ENCODE results near the gene HAX1. TPM values are rescaled to one million over a fixed set of nuclear protein-coding genes. Genes with fewer than 3 reads are reported as not detected.

The HAX1 gene
- total and polyA plus RNA-seq, 2 experiments from 2014 or later = 169 to 172 TPM

GRCh38 chr1:154236855-154237254 lies 35.6 kb upstream of the HAX1 start:
- Histone ChIP-seq H3K4me1 (ENCODE audit: insufficient read depth) (no peaks in the 10 kb centered on the region), H3K9me3 (ENCODE audit: low read depth) (no peaks in the 10 kb centered on the region), H3F3A (ENCODE audit: insufficient read depth) (peaks cover 25% of the 10 kb centered on the region), H3K27ac (no peak overlapping the region), H3K27me3 (replicated peaks; ENCODE audit: insufficient read depth) (no peaks in the 10 kb centered on the region), H3K9me2 (ENCODE audit: insufficient read depth) (no peaks in the 10 kb centered on the region), H3K79me2 (ENCODE audit: insufficient read depth) (peaks cover 100% of the 10 kb centered on the region), H3K4me2 (ENCODE audit: unreplicated experiment) (no peak overlapping the region), H4K20me1 (ENCODE audit: insufficient read depth) (0 out of 2 replicates have a peak, but pooled peaks cover 7% of the 10 kb centered on the region), H3K9ac (no peak overlapping the region), H3K36me3 (ENCODE audit: low read depth) (peaks cover 58% of the 10 kb centered on the region), H2AFZ (no peak overlapping the region), H3K4me3 (no peak overlapping the region)
- TF ChIP-seq EZH2 (IDR thresholded peaks at IDR 0.05; ENCODE audit: insufficient read depth, poor library complexity, severe bottlenecking) = no peak
- TF ChIP-seq EZH2phosphoT487 (IDR thresholded peaks at IDR 0.05; ENCODE audit: insufficient read depth, low read depth) = no peak
- in situ Hi-C loops (cut with MboI) = no loop called here
- DNase-seq = no peak
- WGBS, 2 experiments (ENCODE audit: low coverage in 1 of 2, low lambda C conversion rate in 2 of 2, missing lambda C conversion rate in 2 of 2) = 85 to 95% methylated on average over 4 of the region's 4 CpGs

GRCh38 chr1:154237435-154237834 lies 35.0 kb upstream of the HAX1 start:
- no peak overlapping the region for H3K4me2 ChIP-seq (ENCODE audit: unreplicated experiment)
- no peaks in the 10 kb centered on the region for H3K4me1 ChIP-seq (ENCODE audit: insufficient read depth)
- no peak overlapping the region for H2AFZ ChIP-seq
- DNase-seq = no peak
- no peak for TF ChIP-seq EZH2phosphoT487 (IDR thresholded peaks at IDR 0.05; ENCODE audit: insufficient read depth, low read depth)
- no peak for TF ChIP-seq EZH2 (IDR thresholded peaks at IDR 0.05; ENCODE audit: insufficient read depth, poor library complexity, severe bottlenecking)
- peaks cover 30% of the 10 kb centered on the region for H3F3A ChIP-seq (ENCODE audit: insufficient read depth)
- 0 out of 2 replicates have a peak, but pooled peaks cover 7% of the 10 kb centered on the region for H4K20me1 ChIP-seq (ENCODE audit: insufficient read depth)
- H3K79me2 ChIP-seq (ENCODE audit: insufficient read depth) = peaks cover 100% of the 10 kb centered on the region
- H3K9ac ChIP-seq = no peak overlapping the region
- no peak overlapping the region for H3K27ac ChIP-seq
- H3K36me3 ChIP-seq (ENCODE audit: low read depth) = peaks cover 63% of the 10 kb centered on the region
- H3K9me2 ChIP-seq (ENCODE audit: insufficient read depth) = no peaks in the 10 kb centered on the region
- no peaks in the 10 kb centered on the region for H3K9me3 ChIP-seq (ENCODE audit: low read depth)
- no peak overlapping the region for H3K4me3 ChIP-seq
- in situ Hi-C loops (cut with MboI) = no loop called here
- H3K27me3 ChIP-seq (replicated peaks; ENCODE audit: insufficient read depth) = no peaks in the 10 kb centered on the region
- 96% methylated on average over 2 of the region's 2 CpGs for WGBS, 2 experiments (ENCODE audit: low coverage in 1 of 2, low lambda C conversion rate in 2 of 2, missing lambda C conversion rate in 2 of 2)

- no peak overlapping the region for H3K4me2 ChIP-seq (ENCODE audit: unreplicated experiment)
- H3K36me3 ChIP-seq (ENCODE audit: low read depth) = peaks cover 68% of the 10 kb centered on the region
- peaks cover 36% of the 10 kb centered on the region for H3F3A ChIP-seq (ENCODE audit: insufficient read depth)
- H3K79me2 ChIP-seq (ENCODE audit: insufficient read depth) = peaks cover 100% of the 10 kb centered on the region
- H3K4me1 ChIP-seq (ENCODE audit: insufficient read depth) = peaks cover 3% of the 10 kb centered on the region; the same call in 1 of the 2 replicates
- no peak overlapping the region for H3K27ac ChIP-seq
- H2AFZ ChIP-seq = no peak overlapping the region
- DNase-seq = no peak
- H3K4me3 ChIP-seq = no peak overlapping the region
- H3K27me3 ChIP-seq (replicated peaks; ENCODE audit: insufficient read depth) = no peaks in the 10 kb centered on the region
- H3K9me3 ChIP-seq (ENCODE audit: low read depth) = no peaks in the 10 kb centered on the region
- H3K9ac ChIP-seq = no peak overlapping the region
- WGBS, 2 experiments (ENCODE audit: low coverage in 1 of 2, low lambda C conversion rate in 2 of 2, missing lambda C conversion rate in 2 of 2) = 96 to 99% methylated on average over 6 of the region's 6 CpGs
- TF ChIP-seq EZH2phosphoT487 (IDR thresholded peaks at IDR 0.05; ENCODE audit: insufficient read depth, low read depth) = no peak
- no peak for TF ChIP-seq EZH2 (IDR thresholded peaks at IDR 0.05; ENCODE audit: insufficient read depth, poor library complexity, severe bottlenecking)
- no peaks in the 10 kb centered on the region for H3K9me2 ChIP-seq (ENCODE audit: insufficient read depth)
- H4K20me1 ChIP-seq (ENCODE audit: insufficient read depth) = 0 out of 2 replicates have a peak, but pooled peaks cover 7% of the 10 kb centered on the region
- in situ Hi-C loops (cut with MboI) = no loop called here
Measured at GRCh38 chr1:154237880-154238506, 34.4 kb upstream of the HAX1 start.

GRCh38 chr1:154239491-154239890 lies 32.9 kb upstream of the HAX1 start:
- no peaks in the 10 kb centered on the region for H3K9me3 ChIP-seq (ENCODE audit: low read depth)
- H3K27me3 ChIP-seq (replicated peaks; ENCODE audit: insufficient read depth) = no peaks in the 10 kb centered on the region
- peaks cover 77% of the 10 kb centered on the region for H3K36me3 ChIP-seq (ENCODE audit: low read depth)
- H3K9me2 ChIP-seq (ENCODE audit: insufficient read depth) = no peaks in the 10 kb centered on the region
- WGBS, 2 experiments (ENCODE audit: low coverage in 1 of 2, low lambda C conversion rate in 2 of 2, missing lambda C conversion rate in 2 of 2) = 81 to 87% methylated on average over 3 of the region's 3 CpGs
- peaks cover 3% of the 10 kb centered on the region; the same call in 1 of the 2 replicates for H3K4me1 ChIP-seq (ENCODE audit: insufficient read depth)
- no peak overlapping the region for H3K27ac ChIP-seq
- H4K20me1 ChIP-seq (ENCODE audit: insufficient read depth) = 0 out of 2 replicates have a peak, but pooled peaks cover 7% of the 10 kb centered on the region
- peaks cover 51% of the 10 kb centered on the region for H3F3A ChIP-seq (ENCODE audit: insufficient read depth)
- H3K4me3 ChIP-seq = no peak overlapping the region
- H3K4me2 ChIP-seq (ENCODE audit: unreplicated experiment) = no peak overlapping the region
- no peak overlapping the region for H3K9ac ChIP-seq
- H2AFZ ChIP-seq = no peak overlapping the region
- TF ChIP-seq EZH2phosphoT487 (IDR thresholded peaks at IDR 0.05; ENCODE audit: insufficient read depth, low read depth) = no peak
- in situ Hi-C loops (cut with MboI) = no loop called here
- no peak for DNase-seq
- H3K79me2 ChIP-seq (ENCODE audit: insufficient read depth) = peaks cover 100% of the 10 kb centered on the region
